AG08395 (cell line): ENCODE results near the gene CPSF7.

ENCODE experiments used
- DNase-seq: peaks from one replicate; pipeline ENCODE4 v3.0.0; 2012; ENCODE audit warnings: mixed read lengths, low spot score

Gene CPSF7

DNA sequence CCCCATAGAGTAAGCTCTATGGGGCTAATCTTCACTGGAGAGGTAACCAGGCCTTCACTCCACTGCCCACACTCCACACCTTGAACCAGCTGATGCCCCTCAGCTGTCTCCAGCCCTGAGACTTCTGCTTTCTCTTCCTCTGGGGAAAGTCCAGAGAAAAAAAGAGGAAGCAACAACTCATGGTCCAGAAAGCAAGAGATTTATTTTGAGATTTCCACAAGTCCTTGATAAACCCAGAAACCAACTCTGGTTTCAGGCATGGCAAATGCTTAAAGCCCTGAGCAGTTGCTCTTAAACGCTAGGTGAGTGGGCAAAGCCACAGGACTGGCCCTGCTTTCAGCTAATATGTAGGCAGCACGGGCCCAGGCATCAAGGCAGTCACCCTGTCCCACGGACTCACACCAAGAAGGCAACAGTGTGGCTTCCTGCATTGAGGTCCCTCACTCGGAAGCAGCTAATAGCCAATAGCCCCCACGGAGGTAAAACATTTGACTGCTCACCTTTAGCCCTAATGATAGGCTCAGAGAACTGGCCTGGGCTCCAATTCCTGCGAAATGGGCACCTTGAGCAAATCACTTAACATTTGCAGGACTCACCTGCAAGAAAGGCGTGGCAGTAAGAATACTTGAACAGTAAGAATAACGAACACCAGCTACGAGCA, 72.4 kb downstream of the CPSF7 start:
- DNase-seq: no peak

DNA sequence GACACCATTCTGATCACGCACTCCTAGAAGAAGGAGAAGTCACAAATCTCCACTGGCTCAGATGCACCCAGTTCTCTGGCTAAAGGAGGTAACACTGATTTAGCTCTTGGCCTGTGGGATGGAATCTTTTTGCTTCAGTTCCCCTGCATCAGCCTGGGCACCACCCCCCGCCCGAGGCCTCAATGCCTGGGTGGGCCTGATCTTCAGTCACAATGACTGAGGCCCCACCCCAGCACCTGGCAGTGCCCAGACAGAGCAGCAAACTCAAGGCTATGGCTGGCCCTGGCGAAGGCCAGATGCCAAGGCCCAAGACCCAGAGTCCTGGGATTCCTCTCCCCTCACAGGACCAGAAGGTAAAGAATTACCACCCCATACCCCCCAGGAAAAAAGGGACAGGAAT, 73.1 kb downstream of the CPSF7 start:
- DNase-seq: no peak

DNA sequence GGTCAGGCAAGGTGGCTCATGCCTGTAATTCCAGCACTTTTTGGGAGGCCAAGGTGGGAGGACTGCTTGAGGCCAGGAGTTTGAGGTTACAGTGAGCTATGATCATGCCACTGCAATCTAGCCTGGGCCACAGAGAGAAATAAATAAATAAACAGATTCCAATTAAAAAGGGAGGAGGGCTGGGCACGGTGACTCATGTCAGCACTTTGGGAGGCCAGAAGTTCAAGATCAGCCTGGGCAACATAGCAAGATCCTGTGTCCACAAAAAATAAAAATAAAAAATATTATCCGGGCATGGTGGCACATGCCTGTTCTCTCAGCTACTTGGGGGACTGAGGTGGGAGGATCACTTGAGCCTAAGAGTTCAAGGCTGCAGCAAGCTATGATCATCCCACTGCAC, 75.6 kb downstream of the CPSF7 start:
- DNase-seq: no peak

DNA sequence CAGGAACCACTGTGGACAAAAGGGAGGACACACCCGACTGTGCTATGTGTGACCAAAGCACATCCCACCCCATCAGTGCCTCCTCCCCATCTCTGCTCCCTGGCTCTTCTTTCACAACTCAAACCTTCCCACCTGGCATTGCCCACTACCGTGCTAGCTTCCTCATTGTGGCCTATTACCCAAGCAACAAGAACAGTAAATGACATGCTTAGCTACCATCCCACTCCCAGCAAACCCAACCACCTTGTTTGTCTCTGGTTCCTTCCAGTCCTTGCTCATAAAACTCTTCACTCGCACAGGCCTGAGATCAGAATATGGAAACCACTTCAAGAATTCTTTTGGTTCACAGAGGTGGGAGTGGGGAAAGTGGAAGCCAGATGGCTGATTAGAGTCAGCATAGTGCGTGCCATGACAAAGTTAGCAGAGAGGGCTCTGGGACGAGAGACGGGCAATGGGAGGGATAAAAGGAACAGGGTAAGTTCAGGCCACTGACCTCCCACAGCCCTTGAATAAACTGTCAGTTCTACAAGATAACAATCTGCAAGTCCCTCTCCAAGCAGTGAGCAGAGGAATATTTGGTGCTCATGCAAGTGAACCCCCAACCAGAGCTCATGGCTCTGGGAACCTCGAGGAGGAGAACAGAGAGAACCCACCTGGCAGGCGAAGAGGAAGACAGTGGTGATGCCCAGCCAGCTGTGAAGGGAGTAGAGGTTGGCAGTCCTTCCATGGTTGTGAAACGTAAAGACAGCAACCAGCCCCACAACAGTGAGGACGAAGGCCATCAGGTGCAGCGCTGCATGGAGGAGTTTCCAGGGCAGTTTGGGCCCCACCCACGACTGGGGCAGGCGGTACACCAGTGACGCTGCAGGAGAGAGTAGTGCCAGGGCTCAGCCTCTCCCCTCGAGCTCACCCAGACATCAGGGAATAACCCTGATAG, 76.4 kb downstream of the CPSF7 start:
- no peak for DNase-seq
